SU-DHL-6 (cell line): ENCODE results near the gene CFAP100.

ENCODE experiments used
- CTCF ChIP-seq: fragments of 200-600 bp; sonication (generic); IDR thresholded peaks from one replicate; pipeline ENCODE4 v1.5.1; 2017; ENCODE audit warnings: antibody characterized with exemption, mild to moderate bottlenecking, low read length, moderate library complexity; ENCODE audit not compliant: insufficient read depth, poor library complexity, severe bottlenecking
- EZH2phosphoT487 ChIP-seq: fragments of 200-600 bp; sonication (generic), shearing (Covaris generic); conservative IDR thresholded peaks from 2 replicates; pipeline ENCODE4 v1.6.1; 2018; ENCODE audit warnings: mild to moderate bottlenecking, antibody characterized with exemption, low read length, moderate library complexity, mixed read lengths

- TF ChIP-seq CTCF, result no peak
- no peak for TF ChIP-seq EZH2phosphoT487
These were observed 22.8 kb downstream of the CFAP100 start for GRCh38 chr3:126417515-126417914.
